Heart left ventricle (tissue), 16 donors: Measurements from ENCODE around the gene NOB1. TPM values are rescaled to one million over a fixed set of nuclear protein-coding genes. Genes with fewer than 3 reads are reported as not detected.

ENCODE experiments used
- ATAC-seq, 4 donors: fragments of 200-7000 bp; cut with Tn5 transposase; one replicate each; pipeline ENCODE4 v1.9.1; 2020 to 2022; ENCODE audit warnings: moderate library complexity in 4 of 4, mild to moderate bottlenecking in 3 of 4, moderate number of reproducible peaks in 1 of 4
- DNase-seq, 5 donors: peaks; one replicate each; pipeline ENCODE4 v3.0.0-alpha.2; 2020
- H3K27ac ChIP-seq, 12 donors: fragments of 200-600 bp; sonication (generic) in 4 of 12; one replicate each; pipeline versions ENCODE4 v1.5.0 to v1.8.0; 2016 to 2022; ENCODE audit warnings: mild to moderate bottlenecking in 2 of 12
- H3K27me3 ChIP-seq, 9 donors: fragments of 200-600 bp; sonication (generic) in 2 of 9; one replicate each; pipeline versions ENCODE4 v1.5.1 to v1.8.0; 2016 to 2022; ENCODE audit warnings: mild to moderate bottlenecking in 3 of 9
- H3K36me3 ChIP-seq, 9 donors: fragments of 200-600 bp; sonication (generic) in 2 of 9; one replicate each; pipeline versions ENCODE4 v1.5.0 to v1.8.0; 2018 to 2022; ENCODE audit warnings: mild to moderate bottlenecking in 2 of 9
- H3K4me1 ChIP-seq, 12 donors: fragments of 200-600 bp; sonication (generic) in 4 of 12; one replicate each; pipeline versions ENCODE4 v1.5.0 to v1.8.0; 2016 to 2022; ENCODE audit warnings: mild to moderate bottlenecking in 3 of 12
- H3K4me3 ChIP-seq, 12 donors: fragments of 200-600 bp; sonication (generic) in 4 of 12; one replicate each; pipeline versions ENCODE4 v1.5.0 to v1.8.0; 2017 to 2022; ENCODE audit warnings: mild to moderate bottlenecking in 9 of 12, moderate library complexity in 4 of 12
- H3K9me3 ChIP-seq, 12 donors: fragments of 200-600 bp; sonication (generic) in 4 of 12; one replicate each; pipeline versions ENCODE4 v1.5.0 to v1.8.0; 2016 to 2022; ENCODE audit warnings: mild to moderate bottlenecking in 1 of 12
- POLR2A ChIP-seq, 2 donors: fragments of 450-650 bp; IDR thresholded peaks; one replicate each; pipeline ENCODE4 v1.6.1; 2017; ENCODE audit warnings: antibody characterized with exemption in 2 of 2, mild to moderate bottlenecking in 2 of 2, moderate library complexity in 2 of 2
- WGBS, 4 donors: extraction: QIAGEN DNeasy Blood & Tissue Kit in 2 of 4; methylation state at CpG; one replicate each; pipeline versions ENCODE4 v1.1.5 to v1.1.7; 2013 to 2018; 5-methylcytosine and 5-hydroxymethylcytosine counted together
- intact Hi-C, 10 donors: fragments of 100-400 bp; cut with DNase I; formaldehyde crosslinking; loops; one replicate each; pipeline versions ENCODE4 v1.11.1 to v1.14.2; 2022
- polyA plus RNA-seq, 2 donors: library from polyadenylated mRNA; stranded (reverse); fragments of 200-250 nt; gene quantifications; one replicate each; pipeline ENCODE4 v1.2.3, GENCODE V29; 2013
- total RNA-seq, 9 donors: library from RNA; depleted of rRNA in 2 of 9; stranded (reverse); fragments of >200 nt in 2 of 9; fragmentation: NEBNext Ultra II Directional in 3 of 9; extraction: Animal tissue kit (Norgen Biotek cat#: 25700) in 3 of 9; gene quantifications; one replicate each; pipeline versions ENCODE4 v1.1.0 to v1.2.4, GENCODE V29; 2016 to 2023
- TF ChIP-seq, protein P1 (sequence below), 12 donors: fragments of 200-600 bp; sonication (generic) in 4 of 12; IDR thresholded peaks; one replicate each; pipeline versions ENCODE4 v1.5.0 to v1.8.0; 2018 to 2022; ENCODE audit warnings: antibody characterized with exemption in 12 of 12, mild to moderate bottlenecking in 5 of 12
- donor health status: ischemic (EF 13 %, LVEDD 7.1; RV severe dilation, severe dysfunction).
- donor health status: healthy with polysubstance abuse.
- donor health status: DM: no; HTN: yes; CAD: no.
- donor health status: DM: no; HTN: no; CAD: no.
- donor health status: ischemic (EF 25% LVEDD 6.9; RV normal size, moderate dysfunction).
- donor health status: ischemic (EF 25% LVEDD 5.7; RV mildly dilated, moderate dysfunction).
- donor health status: healthy.
- donor health status: DM: yes; HTN: yes; CAD: no.
- donor health status: ischemic (EF 35%, LVEDD 5.7; RV mildly dilated, moderate dysfunction).
- donor health status: nonischemic (EF 11% LVEDD 7.7; RV severe dilation, severe dysfunction).
- donor health status: DM: yes; HTN: yes; CAD: no.
- donor health status: PGD.
- donor health status: ischemic (EF 29% LVEDD 5.4; RV normal size, mild dysfunction).
- donor health status: nonischemic (EF 23%, LVEDD 6.1; RV moderate dilation, normal function).

Gene NOB1
- total and polyA plus RNA-seq, 11 donors, result 7.8 to 26.2 (median 16.8) TPM

- no peak overlapping the region for H3K27ac ChIP-seq
- no peak overlapping the region for H3K4me3 ChIP-seq
- peaks cover 0 to 71% (median 49%) of the 10 kb centered on the region in 9 donors for H3K36me3 ChIP-seq
- no peaks in the 10 kb centered on the region for H3K4me1 ChIP-seq
- no peak for TF ChIP-seq POLR2A (IDR thresholded peaks at IDR 0.05)
- TF ChIP-seq, protein P1, sequence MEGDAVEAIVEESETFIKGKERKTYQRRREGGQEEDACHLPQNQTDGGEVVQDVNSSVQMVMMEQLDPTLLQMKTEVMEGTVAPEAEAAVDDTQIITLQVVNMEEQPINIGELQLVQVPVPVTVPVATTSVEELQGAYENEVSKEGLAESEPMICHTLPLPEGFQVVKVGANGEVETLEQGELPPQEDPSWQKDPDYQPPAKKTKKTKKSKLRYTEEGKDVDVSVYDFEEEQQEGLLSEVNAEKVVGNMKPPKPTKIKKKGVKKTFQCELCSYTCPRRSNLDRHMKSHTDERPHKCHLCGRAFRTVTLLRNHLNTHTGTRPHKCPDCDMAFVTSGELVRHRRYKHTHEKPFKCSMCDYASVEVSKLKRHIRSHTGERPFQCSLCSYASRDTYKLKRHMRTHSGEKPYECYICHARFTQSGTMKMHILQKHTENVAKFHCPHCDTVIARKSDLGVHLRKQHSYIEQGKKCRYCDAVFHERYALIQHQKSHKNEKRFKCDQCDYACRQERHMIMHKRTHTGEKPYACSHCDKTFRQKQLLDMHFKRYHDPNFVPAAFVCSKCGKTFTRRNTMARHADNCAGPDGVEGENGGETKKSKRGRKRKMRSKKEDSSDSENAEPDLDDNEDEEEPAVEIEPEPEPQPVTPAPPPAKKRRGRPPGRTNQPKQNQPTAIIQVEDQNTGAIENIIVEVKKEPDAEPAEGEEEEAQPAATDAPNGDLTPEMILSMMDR (IDR thresholded peaks at IDR 0.05), result no peak
- WGBS, 4 donors, result 94 to 100% (median 98%) methylated on average over 4 of the region's 4 CpGs
- no peaks in the 10 kb centered on the region for H3K27me3 ChIP-seq
- no peaks in the 10 kb centered on the region for H3K9me3 ChIP-seq
- intact Hi-C loops, result no loop called here
- ATAC-seq (no peak), DNase-seq (no peak)
Measured at GRCh38 chr16:69787883-69788282, 33.2 kb upstream of the NOB1 start.

DNA sequence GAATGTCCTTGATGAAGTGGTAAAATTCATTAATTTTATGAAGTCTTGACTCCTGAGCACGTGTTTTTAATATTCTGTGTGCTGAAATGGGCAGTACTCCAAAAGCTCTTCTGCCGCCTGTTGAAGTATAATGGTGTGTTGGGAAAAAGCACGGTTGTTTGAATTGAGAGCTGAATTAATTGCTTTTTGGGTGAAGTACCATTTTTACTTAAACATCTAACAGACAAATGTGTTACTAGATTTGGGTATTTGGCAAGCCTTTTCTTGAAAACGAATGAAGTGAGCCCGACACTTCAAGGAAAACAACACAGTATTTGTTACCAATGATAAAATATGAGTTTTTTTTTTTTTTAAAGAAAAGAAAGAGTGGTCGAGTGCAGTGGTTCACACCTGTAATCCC, 29.9 kb upstream of the NOB1 start:
- H3K4me3 ChIP-seq, result no peak overlapping the region
- ATAC-seq (no peak), DNase-seq (no peak)
- no peaks in the 10 kb centered on the region for H3K9me3 ChIP-seq
- no peak for TF ChIP-seq POLR2A (IDR thresholded peaks at IDR 0.05)
- TF ChIP-seq, protein P1 (IDR thresholded peaks at IDR 0.05), result no peak
- H3K27ac ChIP-seq, result no peak overlapping the region
- no peaks in the 10 kb centered on the region for H3K4me1 ChIP-seq
- no peaks in the 10 kb centered on the region for H3K27me3 ChIP-seq
- H3K36me3 ChIP-seq, result peaks cover 0 to 49% (median 38%) of the 10 kb centered on the region in 9 donors
- intact Hi-C loops, result no loop called here
- WGBS, 4 donors, result 88 to 91% (median 90%) methylated on average over 6 of the region's 6 CpGs

- H3K27ac ChIP-seq, result no peak overlapping the region
- no peaks in the 10 kb centered on the region for H3K4me1 ChIP-seq
- WGBS, 4 donors, result 79 to 89% (median 85%) methylated on average over 3 of the region's 3 CpGs
- no peak for ATAC-seq
- no peak for DNase-seq
- TF ChIP-seq POLR2A (IDR thresholded peaks at IDR 0.05), result no peak
- TF ChIP-seq, protein P1 (IDR thresholded peaks at IDR 0.05), result no peak
- peaks cover 0 to 4% (median 0%) of the 10 kb centered on the region in 12 donors for H3K9me3 ChIP-seq
- peaks cover 0 to 27% (median 9%) of the 10 kb centered on the region in 9 donors for H3K36me3 ChIP-seq
- intact Hi-C loops, result no loop called here
- H3K27me3 ChIP-seq, result no peaks in the 10 kb centered on the region
- no peak overlapping the region for H3K4me3 ChIP-seq
Measured at GRCh38 chr16:69781118-69781517, 26.4 kb upstream of the NOB1 start.

DNA sequence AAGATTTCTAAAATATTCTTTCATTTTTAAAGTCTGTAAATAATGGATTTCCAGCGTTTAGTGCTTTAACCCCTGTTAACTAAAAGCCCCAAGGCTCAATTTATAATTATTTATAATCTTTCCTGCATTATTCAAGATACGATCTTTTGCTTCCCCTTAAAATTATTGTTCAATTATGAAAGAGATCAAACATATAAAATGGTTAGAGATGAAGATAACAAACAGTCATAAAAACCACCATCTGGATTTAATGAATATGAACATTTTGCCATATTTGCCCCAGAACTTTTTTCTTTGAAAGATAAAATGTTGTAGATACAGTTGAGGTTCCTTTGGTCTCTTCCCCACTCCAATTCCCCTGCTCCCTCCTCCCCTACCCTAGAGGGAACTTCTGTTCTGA, 25.0 kb upstream of the NOB1 start:
- ATAC-seq (no peak), DNase-seq (no peak)
- no peaks in the 10 kb centered on the region for H3K4me1 ChIP-seq
- H3K9me3 ChIP-seq, result peaks cover 0 to 14% (median 3%) of the 10 kb centered on the region in 12 donors
- peaks cover 0 to 30% (median 9%) of the 10 kb centered on the region in 9 donors for H3K36me3 ChIP-seq
- TF ChIP-seq, protein P1 (IDR thresholded peaks at IDR 0.05), result no peak
- TF ChIP-seq POLR2A (IDR thresholded peaks at IDR 0.05), result no peak
- H3K4me3 ChIP-seq, result no peak overlapping the region
- intact Hi-C loops, result no loop called here
- 88 to 98% (median 93%) methylated on average over 2 of the region's 2 CpGs for WGBS, 4 donors
- no peak overlapping the region for H3K27ac ChIP-seq
- H3K27me3 ChIP-seq, result no peaks in the 10 kb centered on the region
